ENCODE data around the gene OLFML2A. TPM values are rescaled to one million over a fixed set of nuclear protein-coding genes. Genes with fewer than 3 reads are reported as not detected.

Gene OLFML2A
- total RNA-seq, 1 donor from 2014 or later = 188 TPM

GRCh38 chr9:124797343-124798103, 20.6 kb downstream of the OLFML2A start:
- DNase-seq = peak; percentile 57

DNA sequence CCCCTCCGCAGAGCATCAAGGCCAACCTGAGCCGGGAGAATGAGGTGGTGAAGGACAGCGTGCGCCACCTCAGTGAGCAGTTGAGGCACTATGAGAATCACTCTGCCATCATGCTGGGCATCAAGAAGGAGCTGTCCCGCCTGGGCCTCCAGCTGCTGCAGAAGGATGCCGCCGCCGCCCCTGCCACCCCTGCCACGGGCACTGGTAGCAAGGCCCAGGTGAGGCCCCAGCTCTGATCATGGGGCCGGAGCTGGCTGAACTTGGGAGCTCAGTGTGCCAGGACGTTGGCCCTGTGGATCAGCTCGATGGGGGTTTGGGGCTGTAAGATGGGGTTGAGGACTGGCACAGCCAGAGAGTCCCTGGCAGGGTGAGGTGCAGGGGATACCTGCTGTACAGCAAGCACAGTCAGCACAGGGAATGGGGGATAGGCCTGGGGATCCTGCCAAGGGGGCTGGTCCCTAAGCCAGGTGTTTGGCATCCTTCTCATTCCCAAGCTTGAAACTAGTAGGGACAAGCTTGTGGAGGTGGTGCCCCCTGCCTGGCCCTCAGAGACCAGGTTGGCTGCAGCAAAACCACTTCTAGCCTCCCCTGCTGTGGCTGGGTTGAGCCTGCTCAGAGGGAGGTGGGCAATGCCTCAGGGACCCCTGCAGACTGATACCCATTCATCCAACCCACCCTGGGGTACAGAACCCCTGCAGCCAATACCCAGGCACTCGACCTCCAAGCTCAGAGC, 22.5 kb downstream of the OLFML2A start:
- DNase-seq = no peak

GRCh38 chr9:124800306-124801259, 23.6 kb downstream of the OLFML2A start:
- DNase-seq = peak; percentile 54

DNA sequence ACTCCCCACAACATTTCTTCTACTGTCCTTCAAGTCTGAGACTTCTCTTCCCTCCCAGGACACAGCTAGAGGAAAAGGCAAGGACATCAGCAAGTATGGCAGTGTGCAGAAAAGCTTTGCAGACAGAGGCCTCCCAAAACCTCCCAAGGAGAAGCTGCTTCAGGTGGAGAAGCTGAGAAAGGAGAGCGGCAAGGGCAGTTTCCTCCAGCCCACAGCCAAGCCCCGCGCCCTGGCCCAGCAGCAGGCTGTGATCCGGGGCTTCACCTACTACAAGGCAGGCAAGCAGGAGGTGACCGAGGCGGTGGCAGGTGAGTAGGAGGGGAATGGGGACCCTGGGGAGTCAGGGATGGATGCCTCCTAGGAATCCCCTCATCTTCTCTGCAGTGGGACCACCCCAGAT, 24.4 kb downstream of the OLFML2A start:
- no peak for DNase-seq

DNA sequence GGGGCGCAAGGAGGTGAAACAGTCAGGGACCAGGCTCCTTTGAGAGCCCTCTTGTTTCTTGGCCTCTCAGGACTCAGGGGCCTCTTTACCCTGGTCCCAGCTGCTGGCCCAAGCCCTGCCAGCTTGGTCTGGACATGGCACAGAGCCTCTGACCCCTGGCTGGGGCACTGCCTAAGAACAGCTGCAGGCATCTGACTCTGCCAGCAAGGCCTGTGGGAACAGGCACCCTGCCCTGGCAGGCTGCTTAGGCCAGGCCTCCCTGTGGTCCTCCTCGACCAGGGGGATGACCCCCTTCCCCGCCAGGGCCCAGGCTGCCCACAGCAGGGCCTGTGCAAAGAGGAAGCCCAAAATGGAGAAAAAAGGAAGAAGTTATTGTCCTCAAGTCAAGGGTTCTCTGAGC, 25.5 kb downstream of the OLFML2A start:
- DNase-seq = peak; percentile 47

DNA sequence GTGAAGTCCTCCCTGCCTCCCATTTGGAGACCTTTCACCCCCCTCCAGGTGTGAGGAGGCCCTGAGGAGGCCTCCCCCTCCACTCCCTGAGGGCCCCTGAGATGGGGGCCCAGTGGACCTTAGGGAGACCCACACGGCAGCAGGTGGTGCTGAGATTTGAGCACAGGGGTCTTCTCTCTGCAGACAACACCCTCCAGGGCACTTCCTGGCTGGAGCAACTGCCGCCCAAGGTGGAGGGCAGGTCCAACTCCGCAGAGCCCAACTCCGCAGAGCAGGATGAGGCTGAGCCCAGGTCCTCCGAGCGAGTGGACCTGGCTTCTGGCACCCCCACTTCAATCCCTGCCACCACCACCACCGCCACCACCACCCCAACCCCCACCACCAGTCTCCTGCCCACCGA, 27.0 kb downstream of the OLFML2A start:
- no peak for DNase-seq

- peak; percentile 85 for DNase-seq
Observed at GRCh38 chr9:124805186-124805585, 28.3 kb downstream of the OLFML2A start.

DNA sequence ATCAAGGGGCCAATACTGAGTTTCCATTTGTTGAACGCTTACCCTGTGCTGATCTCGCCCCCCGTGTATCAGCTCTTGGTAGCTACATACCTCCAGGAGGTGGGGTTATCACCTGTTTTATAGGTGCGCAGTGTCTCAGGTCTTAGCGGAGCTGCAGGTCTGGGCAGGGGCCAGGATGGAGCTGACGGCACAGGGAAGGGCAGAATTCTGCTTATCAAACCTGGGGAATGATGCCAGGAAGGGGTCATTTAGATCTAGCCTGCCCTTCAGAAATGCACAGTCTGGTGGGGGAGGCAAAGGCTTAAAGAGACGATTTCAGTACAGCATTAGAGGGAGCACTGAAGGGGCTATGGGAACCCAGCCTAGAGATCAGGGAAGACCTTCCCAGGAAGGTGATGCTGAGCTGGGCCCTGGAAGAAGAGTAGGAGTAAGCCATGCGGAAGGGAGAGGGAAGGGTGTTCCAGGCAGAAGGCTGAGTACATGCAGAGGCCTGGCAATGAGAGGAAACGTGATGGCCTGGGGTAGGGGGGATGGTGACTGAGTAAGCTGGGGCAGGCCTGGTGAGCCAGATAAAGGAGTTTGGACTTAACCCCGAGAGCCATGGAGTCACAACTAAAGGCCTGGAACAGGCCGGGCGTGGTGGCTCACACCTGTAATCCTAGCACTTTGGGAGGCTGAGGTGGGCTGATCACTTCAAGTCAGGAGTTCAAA, 31.5 kb downstream of the OLFML2A start:
- DNase-seq = no peak

DNA sequence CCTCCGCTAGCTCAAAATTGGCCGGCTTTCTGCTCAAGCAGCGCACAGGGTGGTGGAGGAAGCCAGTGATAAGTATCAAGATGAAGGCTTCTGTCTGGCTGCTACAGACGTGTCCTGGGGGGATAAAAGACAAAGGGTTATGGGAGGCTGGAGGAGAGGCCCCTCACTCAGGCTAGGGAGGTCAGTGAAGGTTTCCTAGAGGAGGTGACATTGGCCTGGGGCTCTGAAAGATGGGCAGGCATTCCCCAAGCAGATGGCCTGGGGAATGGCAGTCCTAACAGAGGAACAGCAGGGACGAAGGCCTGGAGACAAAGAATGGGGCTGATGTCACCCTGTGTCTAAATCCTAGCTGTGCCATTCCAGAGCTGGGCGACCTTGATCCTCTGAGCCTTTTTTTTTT, 32.3 kb downstream of the OLFML2A start:
- DNase-seq = no peak

DNA sequence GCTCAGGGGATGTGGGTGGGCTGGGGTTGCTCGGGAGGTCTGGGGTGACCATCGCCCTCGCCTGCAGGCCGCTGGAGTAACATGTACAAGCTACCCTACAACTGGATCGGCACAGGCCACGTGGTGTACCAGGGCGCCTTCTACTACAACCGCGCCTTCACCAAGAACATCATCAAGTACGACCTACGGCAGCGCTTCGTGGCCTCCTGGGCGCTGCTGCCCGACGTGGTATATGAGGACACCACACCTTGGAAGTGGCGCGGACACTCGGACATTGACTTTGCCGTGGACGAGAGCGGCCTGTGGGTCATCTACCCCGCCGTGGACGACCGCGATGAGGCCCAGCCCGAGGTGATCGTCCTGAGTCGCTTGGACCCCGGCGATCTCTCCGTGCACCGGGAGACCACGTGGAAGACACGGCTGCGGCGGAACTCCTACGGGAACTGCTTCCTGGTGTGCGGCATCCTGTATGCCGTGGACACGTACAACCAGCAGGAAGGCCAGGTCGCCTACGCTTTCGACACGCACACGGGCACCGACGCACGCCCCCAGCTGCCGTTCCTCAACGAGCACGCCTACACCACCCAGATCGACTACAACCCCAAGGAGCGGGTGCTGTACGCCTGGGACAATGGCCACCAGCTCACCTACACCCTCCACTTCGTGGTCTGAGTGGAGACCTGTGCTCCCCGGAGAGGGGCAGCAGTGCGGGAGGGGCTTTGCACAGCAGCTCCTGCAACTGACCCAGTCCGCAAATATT, 33.0 kb downstream of the OLFML2A start:
- no peak for DNase-seq

DNA sequence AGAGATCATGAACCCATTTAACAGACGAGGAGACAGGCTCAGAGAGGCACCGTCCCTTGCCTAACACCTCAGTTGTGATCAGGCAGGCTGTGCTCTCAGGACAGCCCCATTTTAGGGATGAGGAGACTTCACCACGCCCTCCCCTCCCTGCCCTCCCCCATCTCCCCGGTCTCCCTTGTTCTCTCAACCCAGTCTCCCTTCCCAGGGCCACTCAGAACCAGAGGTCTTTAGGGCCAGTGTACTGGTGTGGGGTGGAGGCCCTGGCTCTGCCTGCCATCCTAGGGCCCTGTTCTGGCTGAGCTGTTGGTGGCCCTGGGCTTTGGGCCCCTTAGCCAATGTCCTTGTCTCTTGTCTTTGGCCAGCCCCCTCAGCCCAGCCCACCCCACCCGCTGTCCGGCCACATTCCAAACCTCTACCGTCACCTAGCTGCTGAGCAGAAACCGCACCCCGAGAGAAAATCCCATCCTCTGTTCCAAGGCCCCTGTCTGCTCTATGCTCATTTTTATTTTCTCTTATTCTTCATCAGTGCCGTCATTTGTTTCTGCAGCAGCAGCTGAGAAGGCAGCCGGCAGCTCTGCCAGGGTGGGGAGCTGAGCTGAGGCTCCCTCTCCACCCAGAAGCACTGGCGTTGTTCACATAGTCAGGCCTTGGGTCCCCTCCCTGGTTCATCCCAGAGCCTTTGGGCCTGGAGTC, 33.9 kb downstream of the OLFML2A start:
- DNase-seq = peak; percentile 89

DNA sequence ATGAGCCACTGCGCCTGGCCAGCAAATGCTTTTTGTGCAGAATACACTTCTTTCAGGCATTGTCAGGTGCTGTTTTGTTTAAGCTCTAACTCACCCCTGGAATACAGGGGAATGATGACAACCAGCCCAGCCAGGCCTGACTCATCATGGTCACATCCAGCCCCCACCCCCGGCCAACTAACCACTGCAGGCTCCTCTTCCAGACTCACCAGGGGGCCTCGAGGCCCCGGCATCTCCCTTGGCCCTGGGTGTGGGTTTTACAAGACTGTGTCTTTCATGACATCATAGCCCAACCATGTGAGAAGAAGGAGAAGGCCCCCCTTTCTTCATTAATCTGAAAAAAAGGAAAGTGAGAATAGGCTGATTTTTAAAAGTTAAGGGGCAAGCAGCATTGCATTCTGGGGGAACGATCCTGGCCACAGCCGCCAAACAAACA, 35.5 kb downstream of the OLFML2A start:
- peak; percentile 83 for DNase-seq

- DNase-seq = no peak
Observed at GRCh38 chr9:124813041-124813440, 36.1 kb downstream of the OLFML2A start.

GRCh38 chr9:124813501-124814163, 36.7 kb downstream of the OLFML2A start:
- DNase-seq = no peak

DNA sequence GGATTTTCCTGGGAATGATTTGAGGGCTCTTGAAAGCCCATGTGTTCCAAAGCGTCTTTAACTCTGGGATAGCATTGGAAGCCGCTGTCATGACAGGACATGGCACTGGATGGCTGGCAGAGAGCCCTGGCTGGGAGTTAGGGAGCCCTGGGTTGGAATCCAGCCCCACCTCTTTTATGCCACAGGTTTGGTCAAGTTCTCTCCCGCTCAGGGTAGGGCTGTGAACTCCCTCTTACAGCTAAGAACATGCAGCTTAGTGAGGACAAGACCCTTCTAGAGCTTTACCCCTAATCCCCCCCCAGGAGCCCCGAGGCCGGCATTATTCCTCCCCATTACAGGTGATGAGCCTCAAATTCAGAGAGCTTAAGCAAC, 37.2 kb downstream of the OLFML2A start:
- peak; percentile 45 for DNase-seq

- no peak for DNase-seq
Observed at GRCh38 chr9:124815601-124816000, 38.7 kb downstream of the OLFML2A start.

- no peak for DNase-seq
Observed at GRCh38 chr9:124818431-124819281, 41.7 kb downstream of the OLFML2A start.

- peak; percentile 97 for DNase-seq
Observed at GRCh38 chr9:124820698-124821623, 44.0 kb downstream of the OLFML2A start.
